Lower leg skin (tissue), 3 donors: ENCODE data around the gene CACNA1D.

Experiments used
- CTCF ChIP-seq, 3 donors: fragments of 450-650 bp; IDR thresholded peaks; one replicate each; pipeline ENCODE4 v1.5.1; 2016; ENCODE audit warnings: antibody characterized with exemption in 3 of 3, mild to moderate bottlenecking in 3 of 3, moderate library complexity in 2 of 3
- POLR2A ChIP-seq, 2 donors: fragments of 450-650 bp; IDR thresholded peaks; one replicate each; pipeline ENCODE4 v1.6.1; 2016 to 2017; ENCODE audit warnings: antibody characterized with exemption in 2 of 2, mild to moderate bottlenecking in 1 of 2, moderate library complexity in 1 of 2

DNA sequence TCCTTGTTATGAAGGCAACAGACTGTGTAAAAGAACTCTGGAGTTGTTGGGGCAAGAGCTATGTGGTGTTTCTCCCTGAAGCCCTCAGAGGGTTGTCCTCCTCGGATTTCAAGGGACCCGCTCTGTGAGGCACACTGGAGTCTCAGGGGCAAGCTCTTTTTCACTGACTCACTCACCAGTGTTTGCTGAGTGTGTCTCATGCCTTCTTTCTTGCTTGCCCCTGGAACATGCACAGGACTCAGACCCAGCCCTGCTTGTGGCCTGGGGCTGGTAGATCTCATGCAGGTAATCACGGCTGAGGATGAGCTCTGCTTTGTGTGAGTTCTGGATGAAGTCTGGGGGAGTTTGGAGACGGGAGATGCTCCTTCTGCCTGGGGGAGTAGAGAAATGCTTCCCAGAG, 93.7 kb downstream of the CACNA1D start:
- TF ChIP-seq CTCF (IDR thresholded peaks at IDR 0.05), result no peak
- TF ChIP-seq POLR2A (IDR thresholded peaks at IDR 0.05), result no peak
